Measurements from ENCODE around the gene WNT7A. TPM values are rescaled to one million over a fixed set of nuclear protein-coding genes. Genes with fewer than 3 reads are reported as not detected.

WNT7A gene
- total and polyA plus RNA-seq, 2 donors (not counting 1 experiment from before 2014, with no cell fraction given), result not detected

GRCh38 chr3:13780432-13781176 is 99.3 kb downstream of the WNT7A start:
- H2AFZ ChIP-seq (ENCODE audit: insufficient read depth, low read depth, low read length, poor library complexity, severe bottlenecking), result no peak overlapping the region
- H3K79me2 ChIP-seq (ENCODE audit: control insufficient read depth, insufficient read depth, low read length), result no peaks in the 10 kb centered on the region
- intact Hi-C loops (cut with micrococcal nuclease), result no loop called here
- H3K36me3 ChIP-seq (replicated peaks in 1 of 2; ENCODE audit: control extremely low read depth in 1 of 2, control insufficient read depth in 1 of 2, extremely low read depth in 1 of 2, insufficient read depth in 2 of 2, low read length in 1 of 2), result no peaks in the 10 kb centered on the region
- H3K27me3 ChIP-seq (replicated peaks in 1 of 4; ENCODE audit: control extremely low read depth in 1 of 4, control insufficient read depth in 3 of 4, insufficient read depth in 4 of 4, low read length in 3 of 4), result peaks cover 0 to 2% (median 0%) of the 10 kb centered on the region in 4 experiments
- Mint-ChIP-seq H3K27ac (no peak overlapping the region), H3K4me3 (no peak overlapping the region), H3K9me3 (ENCODE audit: insufficient read depth) (no peaks in the 10 kb centered on the region), H3K4me1 (no peaks in the 10 kb centered on the region), H3K27me3 (peaks cover 24% of the 10 kb centered on the region)
- 77% methylated on average over 10 of the region's 11 CpGs for WGBS (ENCODE audit: insufficient coverage)
- no peak overlapping the region for H3K4me3 ChIP-seq (ENCODE audit: control extremely low read depth in 1 of 5, extremely low read depth in 1 of 5, insufficient read depth in 1 of 5, low read depth in 2 of 5, low read length in 4 of 5)
- POLR2A ChIA-PET, result no interaction called here
- CTCF ChIA-PET, result no interaction called here
- TF ChIP-seq CTCF (IDR thresholded peaks at IDR 0.05), result no peak
- no peak for TF ChIP-seq EZH2 (IDR thresholded peaks at IDR 0.05; ENCODE audit: borderline replicate concordance, insufficient read depth, low read depth, low read length, poor library complexity, severe bottlenecking)
- no peaks in the 10 kb centered on the region for H4K20me1 ChIP-seq (ENCODE audit: control insufficient read depth, insufficient read depth, low read length, poor library complexity, severe bottlenecking)
- H3K4me1 ChIP-seq (ENCODE audit: control insufficient read depth in 2 of 2, insufficient read depth in 2 of 2, low read length in 2 of 2), result no peaks in the 10 kb centered on the region
- no peak overlapping the region for H3K27ac ChIP-seq (ENCODE audit: low read length in 2 of 2)
- no peak overlapping the region for H3K9ac ChIP-seq (ENCODE audit: low read length)
- ATAC-seq (ENCODE audit: low read depth) (no peak), DNase-seq (no peak)
- no peaks in the 10 kb centered on the region for H3K9me3 ChIP-seq (ENCODE audit: control extremely low read depth in 1 of 3, control insufficient read depth in 2 of 3, insufficient read depth in 1 of 3, low read length in 2 of 3)
- H3K4me2 ChIP-seq (replicated peaks; ENCODE audit: low read depth, low read length, poor library complexity, severe bottlenecking), result no peak overlapping the region

GRCh38 chr3:13776253-13777050 is 103.4 kb downstream of the WNT7A start:
- Mint-ChIP-seq H3K4me1 (no peaks in the 10 kb centered on the region), H3K9me3 (ENCODE audit: insufficient read depth) (no peaks in the 10 kb centered on the region), H3K27ac (no peak overlapping the region), H3K27me3 (peaks cover 13% of the 10 kb centered on the region), H3K4me3 (no peak overlapping the region)
- Histone ChIP-seq H3K4me3 (ENCODE audit: control extremely low read depth in 1 of 5, extremely low read depth in 1 of 5, insufficient read depth in 1 of 5, low read depth in 2 of 5, low read length in 4 of 5) (no peak overlapping the region), H3K9ac (ENCODE audit: low read length) (no peak overlapping the region), H3K27me3 (replicated peaks in 1 of 4; ENCODE audit: control extremely low read depth in 1 of 4, control insufficient read depth in 3 of 4, insufficient read depth in 4 of 4, low read length in 3 of 4) (peaks cover 0 to 2% (median 0%) of the 10 kb centered on the region in 4 experiments), H3K9me3 (ENCODE audit: control extremely low read depth in 1 of 3, control insufficient read depth in 2 of 3, insufficient read depth in 1 of 3, low read length in 2 of 3) (no peaks in the 10 kb centered on the region), H3K36me3 (replicated peaks in 1 of 2; ENCODE audit: control extremely low read depth in 1 of 2, control insufficient read depth in 1 of 2, extremely low read depth in 1 of 2, insufficient read depth in 2 of 2, low read length in 1 of 2) (no peaks in the 10 kb centered on the region), H3K4me2 (replicated peaks; ENCODE audit: low read depth, low read length, poor library complexity, severe bottlenecking) (no peak overlapping the region), H3K4me1 (ENCODE audit: control insufficient read depth in 2 of 2, insufficient read depth in 2 of 2, low read length in 2 of 2) (no peaks in the 10 kb centered on the region), H3K27ac (ENCODE audit: low read length in 2 of 2) (no peak overlapping the region), H4K20me1 (ENCODE audit: control insufficient read depth, insufficient read depth, low read length, poor library complexity, severe bottlenecking) (no peaks in the 10 kb centered on the region), H2AFZ (ENCODE audit: insufficient read depth, low read depth, low read length, poor library complexity, severe bottlenecking) (no peak overlapping the region), H3K79me2 (ENCODE audit: control insufficient read depth, insufficient read depth, low read length) (no peaks in the 10 kb centered on the region)
- DNase-seq (no peak), ATAC-seq (ENCODE audit: low read depth) (no peak)
- ChIA-PET POLR2A (no interaction called here), CTCF (interaction anchor here (1.0 kb wide), 1 partner anchor 10 kb away, joined by 3 read pairs; no protein-coding TSS in a partner anchor)
- WGBS (ENCODE audit: insufficient coverage), result 100% methylated on average over 2 of the region's 4 CpGs
- intact Hi-C loops (cut with micrococcal nuclease), result no loop called here
- TF ChIP-seq EZH2 (IDR thresholded peaks at IDR 0.05; ENCODE audit: borderline replicate concordance, insufficient read depth, low read depth, low read length, poor library complexity, severe bottlenecking), result no peak
- TF ChIP-seq CTCF (IDR thresholded peaks at IDR 0.05), result no peak

Measured in B cell (primary cell).